GM23338 (cell line): ENCODE results near the gene ZNF831. TPM values are rescaled to one million over a fixed set of nuclear protein-coding genes. Genes with fewer than 3 reads are reported as not detected.

ENCODE experiments used
- ATAC-seq: fragments of 200-7000 bp; cut with Tn5 transposase; 3 replicates; pipeline ENCODE4 v1.9.1; 2020
- DNase-seq: peaks from one replicate; pipeline ENCODE4 v3.0.0-alpha.2; 2015; ENCODE audit warnings: low spot score
- H2AFZ ChIP-seq: fragments of 200-600 bp; sonication (generic); 2 replicates; pipeline ENCODE4 v1.8.0; 2016; ENCODE audit warnings: antibody characterized with exemption, mild to moderate bottlenecking, moderate library complexity
- H3F3A ChIP-seq: fragments of 200-600 bp; sonication (generic); replicated peaks from 2 replicates; pipeline ENCODE4 v1.8.0; 2017; ENCODE audit warnings: antibody characterized with exemption, mixed run types, low read depth
- H3K27ac ChIP-seq: fragments of 200-600 bp; sonication (generic); 2 replicates; pipeline ENCODE4 v1.6.1; 2016; ENCODE audit warnings: low read depth
- H3K27me3 ChIP-seq: fragments of 200-600 bp; sonication (generic); 2 replicates; pipeline ENCODE4 v1.8.0; 2016; ENCODE audit warnings: mild to moderate bottlenecking, mixed run types, moderate library complexity; ENCODE audit not compliant: insufficient read depth
- H3K36me3 ChIP-seq: fragments of 200-600 bp; sonication (generic); 2 replicates; pipeline ENCODE4 v1.8.0; 2016; ENCODE audit warnings: mild to moderate bottlenecking; ENCODE audit not compliant: insufficient read depth
- H3K4me1 ChIP-seq: fragments of 200-600 bp; sonication (generic); 2 replicates; pipeline ENCODE4 v1.8.0; 2016; ENCODE audit warnings: mild to moderate bottlenecking, moderate library complexity; ENCODE audit not compliant: insufficient read depth
- H3K4me2 ChIP-seq: fragments of 200-600 bp; sonication (generic); 2 replicates; pipeline ENCODE4 v1.7.1; 2017; ENCODE audit warnings: mixed run types
- H3K4me3 ChIP-seq: fragments of 200-600 bp; sonication (generic); 2 replicates; pipeline ENCODE4 v1.6.1; 2016; ENCODE audit warnings: mixed run types
- H3K79me2 ChIP-seq: fragments of 200-600 bp; sonication (generic); replicated peaks from 2 replicates; pipeline ENCODE4 v1.8.0; 2017; ENCODE audit warnings: mild to moderate bottlenecking; ENCODE audit not compliant: insufficient read depth
- H3K9me2 ChIP-seq: fragments of 200-600 bp; sonication (generic); 2 replicates; pipeline ENCODE4 v1.8.0; 2017; ENCODE audit not compliant: insufficient read depth
- H4K20me1 ChIP-seq: fragments of 200-600 bp; sonication (generic); replicated peaks from 2 replicates; pipeline ENCODE4 v1.8.0; 2017; ENCODE audit warnings: mild to moderate bottlenecking; ENCODE audit not compliant: insufficient read depth
- H3K27ac Mint-ChIP-seq: 2 replicates; pipeline ENCODE4 v1.8.0; 2020; ENCODE audit warnings: inconsistent platforms, mild to moderate bottlenecking, moderate library complexity, mixed read lengths
- H3K27me3 Mint-ChIP-seq: 3 replicates; pipeline ENCODE4 v1.8.0; 2022; ENCODE audit warnings: low read depth, mild to moderate bottlenecking, moderate library complexity, mixed read lengths, inconsistent platforms; ENCODE audit not compliant: insufficient read depth, poor library complexity
- H3K36me3 Mint-ChIP-seq: 3 replicates; pipeline ENCODE4 v1.8.0; 2021; ENCODE audit warnings: low read depth, mild to moderate bottlenecking, inconsistent platforms, moderate library complexity, mixed read lengths
- H3K4me1 Mint-ChIP-seq: 3 replicates; pipeline ENCODE4 v1.8.0; 2020; ENCODE audit warnings: mild to moderate bottlenecking, inconsistent platforms, mixed read lengths
- H3K4me3 Mint-ChIP-seq: 3 replicates; pipeline ENCODE4 v1.8.0; 2021; ENCODE audit warnings: moderate library complexity, mild to moderate bottlenecking, inconsistent platforms, mixed read lengths
- H3K9me3 Mint-ChIP-seq: 3 replicates; pipeline ENCODE4 v1.8.0; 2020; ENCODE audit warnings: moderate library complexity, mild to moderate bottlenecking, inconsistent platforms, mixed read lengths
- EZH2 ChIP-seq: fragments of 200-600 bp; sonication (generic); IDR thresholded peaks from one replicate; pipeline ENCODE4 v1.8.0; 2017; ENCODE audit warnings: antibody characterized with exemption, mild to moderate bottlenecking, low read depth; ENCODE audit not compliant: unreplicated experiment
- REST ChIP-seq: IDR thresholded peaks from one replicate; pipeline ENCODE4 v1.6.1; 2018; ENCODE audit warnings: antibody characterized with exemption; ENCODE audit not compliant: unreplicated experiment
- ZNF114 ChIP-seq: fragments of 250-450 bp; sonication (Bioruptor Pico); IDR thresholded peaks from 2 replicates; pipeline ENCODE4 v1.5.0; 2020; ENCODE audit warnings: mild to moderate bottlenecking, moderate library complexity
- polyA plus RNA-seq: library from polyadenylated mRNA; unstranded; fragments of >200 nt; fragmentation: Nextera tagmentation; extraction: Ambion mirVana; gene quantifications from 2 replicates; pipeline ENCODE4 v1.2.1, GENCODE V29; 2016
- total RNA-seq: library from RNA; depleted of rRNA; stranded (reverse); fragments of >200 nt; shearing (Covaris generic); gene quantifications from 2 replicates; pipeline ENCODE4 v1.2.3, GENCODE V29; 2014
- TF ChIP-seq, protein P1 (sequence below): IDR thresholded peaks from 2 replicates; pipeline ENCODE4 v1.6.1; 2016; ENCODE audit warnings: antibody characterized with exemption
- TF ChIP-seq, protein P2 (sequence below): fragments of 250-450 bp; sonication (Bioruptor Pico); IDR thresholded peaks from 2 replicates; pipeline ENCODE4 v1.5.0; 2020; ENCODE audit warnings: mild to moderate bottlenecking, moderate library complexity

The ZNF831 gene
- total and polyA plus RNA-seq, 2 experiments from 2014 or later, result not detected

DNA sequence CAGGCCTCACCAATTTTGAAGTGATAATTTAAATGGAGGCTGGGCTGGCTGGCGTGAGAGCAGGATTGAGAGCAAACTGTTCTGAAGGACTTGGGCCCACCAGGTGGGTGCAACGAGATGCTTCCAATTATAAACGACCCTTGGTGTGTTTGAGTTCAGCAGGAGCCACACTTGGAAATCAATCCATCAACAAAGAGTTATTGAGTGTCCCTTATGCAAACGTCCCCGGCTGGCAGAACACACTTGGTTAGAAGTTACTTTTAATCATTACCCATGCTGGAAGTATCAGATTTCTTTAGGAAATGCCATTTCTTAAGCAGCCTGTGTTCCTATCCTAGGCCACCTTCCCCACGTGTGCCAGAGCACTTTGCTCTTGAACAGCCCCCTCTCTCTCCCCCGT is 37.8 kb upstream of the ZNF831 start (continued):
- TF ChIP-seq, protein P1, sequence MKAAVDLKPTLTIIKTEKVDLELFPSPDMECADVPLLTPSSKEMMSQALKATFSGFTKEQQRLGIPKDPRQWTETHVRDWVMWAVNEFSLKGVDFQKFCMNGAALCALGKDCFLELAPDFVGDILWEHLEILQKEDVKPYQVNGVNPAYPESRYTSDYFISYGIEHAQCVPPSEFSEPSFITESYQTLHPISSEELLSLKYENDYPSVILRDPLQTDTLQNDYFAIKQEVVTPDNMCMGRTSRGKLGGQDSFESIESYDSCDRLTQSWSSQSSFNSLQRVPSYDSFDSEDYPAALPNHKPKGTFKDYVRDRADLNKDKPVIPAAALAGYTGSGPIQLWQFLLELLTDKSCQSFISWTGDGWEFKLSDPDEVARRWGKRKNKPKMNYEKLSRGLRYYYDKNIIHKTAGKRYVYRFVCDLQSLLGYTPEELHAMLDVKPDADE, result no peak
- no peak for TF ChIP-seq EZH2
- no peak for TF ChIP-seq REST

- Mint-ChIP-seq H3K27me3 (peaks cover 7% of the 10 kb centered on the region), H3K4me1 (peaks cover 31% of the 10 kb centered on the region), H3K27ac (no peak overlapping the region), H3K9me3 (no peaks in the 10 kb centered on the region; the same call in 2 of the 3 replicates), H3K4me3 (no peak overlapping the region), H3K36me3 (no peaks in the 10 kb centered on the region)
- 0 out of 2 replicates have a peak, but pooled peaks cover 9% of the 10 kb centered on the region for H3K9me2 ChIP-seq
- H2AFZ ChIP-seq, result no peak overlapping the region
- no peaks in the 10 kb centered on the region for H3K27me3 ChIP-seq
- no peak overlapping the region for H3K4me3 ChIP-seq
- ATAC-seq, result no peak
- H3K79me2 ChIP-seq, result no peaks in the 10 kb centered on the region
- no peak for TF ChIP-seq ZNF114
- no peaks in the 10 kb centered on the region for H3K36me3 ChIP-seq
- no peaks in the 10 kb centered on the region for H4K20me1 ChIP-seq
- peaks cover 22% of the 10 kb centered on the region for H3K4me1 ChIP-seq
- no peak for DNase-seq
- no peak overlapping the region for H3K4me2 ChIP-seq
- H3F3A ChIP-seq, result no peaks in the 10 kb centered on the region
- no peak overlapping the region for H3K27ac ChIP-seq
Measured at GRCh38 chr20:59127839-59128238, 35.8 kb upstream of the ZNF831 start.

- Mint-ChIP-seq H3K4me1 (peaks cover 7% of the 10 kb centered on the region), H3K36me3 (peaks cover 8% of the 10 kb centered on the region), H3K27me3 (peaks cover 3% of the 10 kb centered on the region), H3K4me3 (no peak overlapping the region), H3K9me3 (peaks cover 26% of the 10 kb centered on the region), H3K27ac (no peak overlapping the region)
- DNase-seq, result no peak
- Histone ChIP-seq H2AFZ (no peak overlapping the region), H3F3A (no peaks in the 10 kb centered on the region), H3K9me2 (0 out of 2 replicates have a peak, but pooled peaks cover 6% of the 10 kb centered on the region), H3K27me3 (no peaks in the 10 kb centered on the region), H3K4me2 (no peak overlapping the region), H3K4me1 (peaks cover under 1% of the 10 kb centered on the region; the same call in 1 of the 2 replicates), H3K27ac (no peak overlapping the region), H3K4me3 (no peak overlapping the region), H3K36me3 (peaks cover 3% of the 10 kb centered on the region; the same call in 1 of the 2 replicates), H3K79me2 (no peaks in the 10 kb centered on the region), H4K20me1 (no peaks in the 10 kb centered on the region)
- no peak for ATAC-seq
- TF ChIP-seq, protein P2, sequence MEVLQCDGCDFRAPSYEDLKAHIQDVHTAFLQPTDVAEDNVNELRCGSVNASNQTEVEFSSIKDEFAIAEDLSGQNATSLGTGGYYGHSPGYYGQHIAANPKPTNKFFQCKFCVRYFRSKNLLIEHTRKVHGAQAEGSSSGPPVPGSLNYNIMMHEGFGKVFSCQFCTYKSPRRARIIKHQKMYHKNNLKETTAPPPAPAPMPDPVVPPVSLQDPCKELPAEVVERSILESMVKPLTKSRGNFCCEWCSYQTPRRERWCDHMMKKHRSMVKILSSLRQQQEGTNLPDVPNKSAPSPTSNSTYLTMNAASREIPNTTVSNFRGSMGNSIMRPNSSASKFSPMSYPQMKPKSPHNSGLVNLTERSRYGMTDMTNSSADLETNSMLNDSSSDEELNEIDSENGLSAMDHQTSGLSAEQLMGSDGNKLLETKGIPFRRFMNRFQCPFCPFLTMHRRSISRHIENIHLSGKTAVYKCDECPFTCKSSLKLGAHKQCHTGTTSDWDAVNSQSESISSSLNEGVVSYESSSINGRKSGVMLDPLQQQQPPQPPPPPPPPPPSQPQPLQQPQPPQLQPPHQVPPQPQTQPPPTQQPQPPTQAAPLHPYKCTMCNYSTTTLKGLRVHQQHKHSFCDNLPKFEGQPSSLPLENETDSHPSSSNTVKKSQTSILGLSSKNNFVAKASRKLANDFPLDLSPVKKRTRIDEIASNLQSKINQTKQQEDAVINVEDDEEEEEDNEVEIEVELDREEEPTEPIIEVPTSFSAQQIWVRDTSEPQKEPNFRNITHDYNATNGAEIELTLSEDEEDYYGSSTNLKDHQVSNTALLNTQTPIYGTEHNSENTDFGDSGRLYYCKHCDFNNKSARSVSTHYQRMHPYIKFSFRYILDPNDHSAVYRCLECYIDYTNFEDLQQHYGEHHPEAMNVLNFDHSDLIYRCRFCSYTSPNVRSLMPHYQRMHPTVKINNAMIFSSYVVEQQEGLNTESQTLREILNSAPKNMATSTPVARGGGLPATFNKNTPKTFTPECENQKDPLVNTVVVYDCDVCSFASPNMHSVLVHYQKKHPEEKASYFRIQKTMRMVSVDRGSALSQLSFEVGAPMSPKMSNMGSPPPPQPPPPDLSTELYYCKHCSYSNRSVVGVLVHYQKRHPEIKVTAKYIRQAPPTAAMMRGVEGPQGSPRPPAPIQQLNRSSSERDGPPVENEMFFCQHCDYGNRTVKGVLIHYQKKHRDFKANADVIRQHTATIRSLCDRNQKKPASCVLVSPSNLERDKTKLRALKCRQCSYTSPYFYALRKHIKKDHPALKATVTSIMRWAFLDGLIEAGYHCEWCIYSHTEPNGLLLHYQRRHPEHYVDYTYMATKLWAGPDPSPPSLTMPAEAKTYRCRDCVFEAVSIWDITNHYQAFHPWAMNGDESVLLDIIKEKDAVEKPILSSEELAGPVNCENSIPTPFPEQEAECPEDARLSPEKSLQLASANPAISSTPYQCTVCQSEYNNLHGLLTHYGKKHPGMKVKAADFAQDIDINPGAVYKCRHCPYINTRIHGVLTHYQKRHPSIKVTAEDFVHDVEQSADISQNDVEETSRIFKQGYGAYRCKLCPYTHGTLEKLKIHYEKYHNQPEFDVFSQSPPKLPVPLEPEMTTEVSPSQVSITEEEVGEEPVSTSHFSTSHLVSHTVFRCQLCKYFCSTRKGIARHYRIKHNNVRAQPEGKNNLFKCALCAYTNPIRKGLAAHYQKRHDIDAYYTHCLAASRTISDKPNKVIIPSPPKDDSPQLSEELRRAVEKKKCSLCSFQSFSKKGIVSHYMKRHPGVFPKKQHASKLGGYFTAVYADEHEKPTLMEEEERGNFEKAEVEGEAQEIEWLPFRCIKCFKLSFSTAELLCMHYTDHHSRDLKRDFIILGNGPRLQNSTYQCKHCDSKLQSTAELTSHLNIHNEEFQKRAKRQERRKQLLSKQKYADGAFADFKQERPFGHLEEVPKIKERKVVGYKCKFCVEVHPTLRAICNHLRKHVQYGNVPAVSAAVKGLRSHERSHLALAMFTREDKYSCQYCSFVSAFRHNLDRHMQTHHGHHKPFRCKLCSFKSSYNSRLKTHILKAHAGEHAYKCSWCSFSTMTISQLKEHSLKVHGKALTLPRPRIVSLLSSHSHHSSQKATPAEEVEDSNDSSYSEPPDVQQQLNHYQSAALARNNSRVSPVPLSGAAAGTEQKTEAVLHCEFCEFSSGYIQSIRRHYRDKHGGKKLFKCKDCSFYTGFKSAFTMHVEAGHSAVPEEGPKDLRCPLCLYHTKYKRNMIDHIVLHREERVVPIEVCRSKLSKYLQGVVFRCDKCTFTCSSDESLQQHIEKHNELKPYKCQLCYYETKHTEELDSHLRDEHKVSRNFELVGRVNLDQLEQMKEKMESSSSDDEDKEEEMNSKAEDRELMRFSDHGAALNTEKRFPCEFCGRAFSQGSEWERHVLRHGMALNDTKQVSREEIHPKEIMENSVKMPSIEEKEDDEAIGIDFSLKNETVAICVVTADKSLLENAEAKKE (CRISPR knock-in tag), result no peak
Measured at GRCh38 chr20:59131551-59132285, 31.9 kb upstream of the ZNF831 start.
